GM23248 (cell line): ENCODE results near the gene PRR36. TPM values are rescaled to one million over a fixed set of nuclear protein-coding genes. Genes with fewer than 3 reads are reported as not detected.
A peak's percentile ranks its signal among the peaks of the same experiment; 100 is the strongest.

Source experiments
- DNase-seq: peaks from one replicate; pipeline ENCODE4 v3.0.0-alpha.2; 2015
- H2AFZ ChIP-seq: fragments of 200-600 bp; sonication (generic); 2 replicates; pipeline ENCODE4 v1.6.1; 2016; ENCODE audit warnings: antibody characterized with exemption
- H3F3A ChIP-seq: fragments of 200-600 bp; sonication (generic); 2 replicates; pipeline ENCODE4 v1.6.1; 2016; ENCODE audit warnings: mild to moderate bottlenecking, antibody characterized with exemption, mixed run types; ENCODE audit not compliant: insufficient read depth
- H3K27ac ChIP-seq: fragments of 200-600 bp; sonication (generic); 2 replicates; pipeline ENCODE4 v1.5.1; 2016; ENCODE audit warnings: mild to moderate bottlenecking
- H3K27me3 ChIP-seq: fragments of 200-600 bp; sonication (generic); replicated peaks from 2 replicates; pipeline ENCODE4 v1.6.1; 2016; ENCODE audit warnings: mild to moderate bottlenecking; ENCODE audit not compliant: insufficient read depth
- H3K36me3 ChIP-seq: fragments of 200-600 bp; sonication (generic); 2 replicates; pipeline ENCODE4 v1.6.1; 2016; ENCODE audit warnings: low read depth, mild to moderate bottlenecking
- H3K4me1 ChIP-seq: fragments of 200-600 bp; sonication (generic); 2 replicates; pipeline ENCODE4 v1.6.1; 2016; ENCODE audit warnings: mild to moderate bottlenecking; ENCODE audit not compliant: insufficient read depth
- H3K4me2 ChIP-seq: fragments of 200-600 bp; sonication (generic); one replicate; pipeline ENCODE4 v1.6.1; 2016; ENCODE audit warnings: mild to moderate bottlenecking; ENCODE audit not compliant: unreplicated experiment
- H3K4me3 ChIP-seq: fragments of 200-600 bp; sonication (generic); 2 replicates; pipeline ENCODE4 v1.5.1; 2016; ENCODE audit warnings: mild to moderate bottlenecking
- H3K79me2 ChIP-seq: fragments of 200-600 bp; sonication (generic); 2 replicates; pipeline ENCODE4 v1.6.1; 2016; ENCODE audit warnings: mild to moderate bottlenecking; ENCODE audit not compliant: insufficient read depth
- H3K9ac ChIP-seq: fragments of 200-600 bp; sonication (generic); 2 replicates; pipeline ENCODE4 v1.6.1; 2016; ENCODE audit warnings: mild to moderate bottlenecking
- H3K9me2 ChIP-seq: fragments of 200-600 bp; sonication (generic); 2 replicates; pipeline ENCODE4 v1.6.1; 2016; ENCODE audit warnings: mixed run types, mild to moderate bottlenecking, moderate library complexity; ENCODE audit not compliant: insufficient read depth
- H3K9me3 ChIP-seq: fragments of 200-600 bp; sonication (generic); one replicate; pipeline ENCODE4 v1.6.1; 2017; ENCODE audit warnings: low read depth
- H4K20me1 ChIP-seq: fragments of 200-600 bp; sonication (generic); 2 replicates; pipeline ENCODE4 v1.6.0; 2016; ENCODE audit not compliant: insufficient read depth
- EZH2 ChIP-seq: fragments of 200-600 bp; sonication (generic); IDR thresholded peaks from 2 replicates; pipeline ENCODE4 v1.6.1; 2018; ENCODE audit warnings: antibody characterized with exemption, mild to moderate bottlenecking; ENCODE audit not compliant: insufficient read depth, poor library complexity, severe bottlenecking
- EZH2phosphoT487 ChIP-seq: fragments of 200-600 bp; sonication (generic); IDR thresholded peaks from 2 replicates; pipeline ENCODE4 v1.6.1; 2018; ENCODE audit warnings: antibody characterized with exemption, moderate library complexity, mild to moderate bottlenecking, low read depth; ENCODE audit not compliant: insufficient read depth
- WGBS, 2 experiments: methylation state at CpG; one replicate each; pipeline ENCODE4 v1.1.6; 2015 to 2017; ENCODE audit warnings: low lambda C conversion rate in 2 of 2, low coverage in 1 of 2; ENCODE audit errors: missing lambda C conversion rate in 2 of 2; 5-methylcytosine and 5-hydroxymethylcytosine counted together
- in situ Hi-C: fragments of 300-500 bp; cut with MboI; formaldehyde crosslinking; loops from 2 replicates; pipeline ENCODE4 v1.15.0; 2020
- polyA plus RNA-seq: library from polyadenylated mRNA; unstranded; fragments of >200 nt; fragmentation: Nextera tagmentation; extraction: Ambion mirVana; gene quantifications from 2 replicates; pipeline ENCODE4 v1.2.1, GENCODE V29; 2016
- total RNA-seq: library from RNA; depleted of rRNA; stranded (reverse); fragments of >200 nt; shearing (Covaris generic); gene quantifications from 2 replicates; pipeline ENCODE4 v1.2.3, GENCODE V29; 2014

Gene PRR36
- total and polyA plus RNA-seq, 2 experiments from 2014 or later, result not detected

- Histone ChIP-seq H4K20me1 (no peaks in the 10 kb centered on the region), H3K9me3 (no peaks in the 10 kb centered on the region), H3F3A (no peaks in the 10 kb centered on the region), H3K79me2 (peaks cover 16% of the 10 kb centered on the region), H3K27ac (peak overlapping the region; percentile 84; the same call in 1 of the 2 replicates), H3K36me3 (no peaks in the 10 kb centered on the region), H3K4me3 (peak overlapping the region; percentile 80), H3K4me1 (0 out of 2 replicates have a peak, but pooled peaks cover 12% of the 10 kb centered on the region), H3K4me2 (peak overlapping the region; percentile 95), H3K9ac (peak overlapping the region; percentile 87), H3K9me2 (no peaks in the 10 kb centered on the region), H2AFZ (no peak overlapping the region), H3K27me3 (no peaks in the 10 kb centered on the region)
- TF ChIP-seq EZH2phosphoT487 (no peak), EZH2 (no peak)
- 89 to 90% methylated on average over 28 to 31 of the region's 31 CpGs for WGBS, 2 experiments
- no peak for DNase-seq
- in situ Hi-C loops, result no loop called here
Measured at GRCh38 chr19:7921967-7922835, 48.0 kb upstream of the PRR36 start.

- Histone ChIP-seq H2AFZ (peak overlapping the region; percentile 52), H3K4me2 (peak overlapping the region; percentile 95), H4K20me1 (no peaks in the 10 kb centered on the region), H3K9ac (peak overlapping the region; percentile 87), H3K9me3 (no peaks in the 10 kb centered on the region), H3K9me2 (no peaks in the 10 kb centered on the region), H3K4me3 (peak overlapping the region; percentile 80), H3K27me3 (no peaks in the 10 kb centered on the region), H3K79me2 (peaks cover 16% of the 10 kb centered on the region), H3K27ac (peak overlapping the region; percentile 84), H3K36me3 (no peaks in the 10 kb centered on the region), H3K4me1 (0 out of 2 replicates have a peak, but pooled peaks cover 11% of the 10 kb centered on the region), H3F3A (no peaks in the 10 kb centered on the region)
- no peak for TF ChIP-seq EZH2phosphoT487
- no peak for TF ChIP-seq EZH2
- in situ Hi-C loops, result no loop called here
- 30 to 34% methylated on average over 16 to 17 of the region's 17 CpGs for WGBS, 2 experiments
- DNase-seq, result no peak
Measured at GRCh38 chr19:7921302-7921966, 47.2 kb upstream of the PRR36 start.

GRCh38 chr19:7920519-7921301, 46.5 kb upstream of the PRR36 start:
- no peaks in the 10 kb centered on the region for H3K9me3 ChIP-seq
- H3K79me2 ChIP-seq, result peaks cover 16% of the 10 kb centered on the region
- 1% methylated on average over 26 to 62 of the region's 62 CpGs for WGBS, 2 experiments
- no peaks in the 10 kb centered on the region for H3K9me2 ChIP-seq
- 0 out of 2 replicates have a peak, but pooled peaks cover 8% of the 10 kb centered on the region for H3K4me1 ChIP-seq
- H3K4me2 ChIP-seq, result peak overlapping the region; percentile 95
- H3K4me3 ChIP-seq, result peak overlapping the region; percentile 80
- H4K20me1 ChIP-seq, result no peaks in the 10 kb centered on the region
- peak overlapping the region; percentile 87 for H3K9ac ChIP-seq
- no peak for TF ChIP-seq EZH2
- no peak for TF ChIP-seq EZH2phosphoT487
- no peaks in the 10 kb centered on the region for H3K27me3 ChIP-seq
- peak overlapping the region; percentile 84 for H3K27ac ChIP-seq
- in situ Hi-C loops, result no loop called here
- H3F3A ChIP-seq, result no peaks in the 10 kb centered on the region
- DNase-seq, result peak; percentile 100
- H2AFZ ChIP-seq, result peak overlapping the region; percentile 93
- H3K36me3 ChIP-seq, result no peaks in the 10 kb centered on the region
